Left kidney (tissue), 8 donors: ENCODE data around the gene AGR3. TPM values are rescaled to one million over a fixed set of nuclear protein-coding genes. Genes with fewer than 3 reads are reported as not detected.

Experiments
- DNase-seq: peaks from one replicate; pipeline ENCODE4 v3.0.0-alpha.2; 2013
- long read RNA-seq, 8 donors: transcript quantifications; one replicate each; lab custom pipeline, GENCODE V29; 2026
- polyA plus RNA-seq: library from polyadenylated mRNA; unstranded; fragments of 120-200 nt; gene quantifications from one replicate; pipeline ENCODE4 v1.2.1, GENCODE V29; 2013; ENCODE audit not compliant: insufficient read length

Gene AGR3
- polyA plus RNA-seq = 1.3 TPM
- long read RNA-seq, donor 1, partial matches to known transcripts = 0 of 1 reads
- long read RNA-seq, donor 1, other reads (novel, unspliced or antisense) = 0 of 1 reads
- long read RNA-seq, donor 2 = 0 reads
- long read RNA-seq, donor 3, partial matches to known transcripts = 0 of 1 reads
- long read RNA-seq, donor 3, other reads (novel, unspliced or antisense) = 0 of 1 reads
- long read RNA-seq, donor 4 = 0 reads
- long read RNA-seq, donor 5 = 0 reads
- long read RNA-seq, donor 6 = 0 reads
- long read RNA-seq, donor 7, partial matches to known transcripts = 0 of 3 reads
- long read RNA-seq, donor 7, other reads (novel, unspliced or antisense) = 0 of 3 reads
- long read RNA-seq, donor 8 = 0 reads

DNA sequence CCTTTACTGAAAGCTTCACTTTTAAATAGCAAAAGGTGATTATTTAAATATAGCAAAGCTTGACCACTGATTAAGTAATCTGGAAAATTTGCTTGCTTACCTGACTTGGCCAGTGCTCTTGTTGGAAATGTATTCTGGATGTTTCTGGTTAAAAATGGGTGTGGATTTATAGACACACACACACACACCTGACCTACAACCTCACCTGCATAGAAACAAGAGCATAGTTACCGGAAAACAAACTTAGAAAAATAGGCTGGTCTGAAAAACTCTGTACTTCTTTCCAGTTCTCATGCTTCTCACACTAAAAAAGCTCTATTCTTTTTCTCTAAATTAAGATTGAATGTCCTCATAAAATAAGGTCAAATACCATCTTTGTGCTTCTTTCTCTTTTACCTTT, at the start of gene AGR3:
Gene AGR3, minus strand, starts transcription at position 140 of the 400 bp plus-strand sequence. CDS start 3,365 bp downstream, outside the sequence.
- peak; percentile 27 for DNase-seq

- no peak for DNase-seq
Measured at GRCh38 chr7:16930946-16931345, 49.2 kb upstream of the AGR3 start.

GRCh38 chr7:16929146-16929762, 47.5 kb upstream of the AGR3 start:
- DNase-seq = no peak

DNA sequence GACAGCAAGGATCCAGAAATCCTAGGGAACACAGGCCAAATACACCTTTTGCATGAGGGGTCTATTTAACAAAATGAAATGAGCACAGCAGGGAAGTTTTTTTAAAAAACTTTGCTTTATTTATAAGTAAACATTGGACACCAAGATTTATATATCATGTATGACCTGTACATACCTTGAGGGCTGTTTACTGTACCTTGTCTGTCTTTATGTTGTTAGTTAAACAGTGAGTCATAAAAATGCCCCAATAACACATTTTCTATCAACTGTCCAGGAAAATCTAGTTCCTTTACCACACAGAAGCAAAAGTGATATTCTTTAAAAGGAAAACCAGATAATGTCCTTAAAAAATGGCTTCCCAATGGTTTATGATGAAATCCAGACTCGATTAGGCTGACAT, 45.1 kb upstream of the AGR3 start:
- DNase-seq = no peak

DNA sequence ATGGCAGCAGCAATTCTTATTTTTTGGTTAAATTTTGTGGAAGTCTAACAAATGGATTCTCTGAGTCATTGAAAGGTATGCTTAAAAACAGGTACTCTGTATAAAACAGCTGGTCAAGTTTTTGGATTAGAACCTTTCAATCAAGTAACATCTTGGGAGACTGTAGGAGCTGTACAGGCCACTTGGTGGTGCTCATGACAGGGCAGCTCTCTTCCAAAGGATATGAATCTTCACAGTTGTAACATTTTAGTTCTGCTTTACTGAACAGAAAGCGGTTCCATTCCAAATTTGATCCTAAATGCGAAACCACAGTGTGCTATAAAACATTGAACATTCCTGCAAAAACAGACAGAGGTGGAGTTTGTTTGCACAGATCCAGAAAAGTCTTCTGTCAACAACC, 44.5 kb upstream of the AGR3 start:
- no peak for DNase-seq

DNA sequence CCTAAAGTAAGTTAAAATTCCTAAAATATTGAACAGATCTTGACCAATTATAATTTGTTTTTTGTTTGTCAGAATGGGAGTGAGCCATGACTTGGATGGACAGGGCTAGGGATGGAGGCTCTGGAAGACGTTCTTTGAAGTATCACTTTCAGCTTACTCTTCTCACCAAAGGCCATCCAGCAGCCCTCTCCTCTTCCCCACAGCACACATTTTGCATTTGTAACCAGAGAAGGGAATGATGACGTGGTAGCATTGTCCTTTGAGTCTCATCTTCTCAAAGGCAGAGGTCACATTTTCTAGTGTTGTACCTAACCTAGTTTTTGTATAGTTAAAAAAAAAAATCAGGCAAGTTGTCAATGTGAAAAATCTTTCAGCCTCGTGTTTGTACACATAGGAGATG, 43.8 kb upstream of the AGR3 start:
- no peak for DNase-seq

- no peak for DNase-seq
Measured at GRCh38 chr7:16923019-16923418, 41.2 kb upstream of the AGR3 start.

- DNase-seq = peak; percentile 34
Measured at GRCh38 chr7:16921644-16922257, 40.0 kb upstream of the AGR3 start.

GRCh38 chr7:16921151-16921550, 39.4 kb upstream of the AGR3 start:
- DNase-seq = no peak

DNA sequence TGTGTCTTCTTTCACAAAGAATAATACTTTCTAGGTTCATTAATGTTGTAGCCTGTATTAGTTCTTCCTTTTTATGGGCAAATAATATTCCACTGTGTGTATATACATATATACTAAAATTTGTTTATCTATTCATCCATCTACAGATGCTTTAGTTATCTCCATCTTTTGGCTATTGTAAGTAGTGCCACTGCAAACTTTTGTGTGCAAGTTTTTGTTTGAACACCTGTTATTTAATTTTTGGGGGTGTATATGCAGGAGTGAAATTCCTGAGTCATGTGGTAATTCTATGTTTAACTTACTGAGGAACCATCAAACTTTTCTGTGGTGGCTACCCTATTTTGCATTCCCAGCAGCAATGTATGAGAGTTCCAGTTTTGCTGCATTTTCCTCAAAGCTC, 37.7 kb upstream of the AGR3 start:
- no peak for DNase-seq

GRCh38 chr7:16918288-16918895, 36.6 kb upstream of the AGR3 start:
- DNase-seq = peak; percentile 55

- no peak for DNase-seq
Measured at GRCh38 chr7:16916738-16917137, 35.0 kb upstream of the AGR3 start.

DNA sequence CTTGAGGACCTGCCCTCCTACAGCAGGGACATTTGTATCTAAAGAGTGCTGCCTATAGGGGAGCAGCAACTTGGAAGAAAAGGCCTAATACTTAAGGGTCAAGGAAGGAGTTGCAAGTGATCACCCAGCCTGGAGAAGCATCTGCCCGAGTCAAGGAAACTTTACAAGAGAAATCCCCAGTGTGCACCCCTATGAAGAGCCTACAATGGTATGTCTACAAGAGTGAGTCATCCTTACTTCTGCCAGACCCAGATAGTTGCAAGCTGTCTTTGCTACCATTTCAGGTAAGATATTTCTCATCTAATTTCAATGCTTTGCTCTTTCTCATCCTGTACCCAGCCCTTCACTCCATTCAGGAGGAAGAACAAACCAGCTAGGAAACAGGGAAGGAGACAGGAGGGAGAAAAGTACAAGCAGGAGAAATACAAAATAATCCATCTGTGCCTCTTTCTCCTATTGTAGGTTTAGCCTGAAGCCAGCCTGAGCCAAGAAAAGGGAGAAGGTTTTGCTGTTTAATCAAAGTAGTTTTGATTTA, 34.4 kb upstream of the AGR3 start:
- no peak for DNase-seq

GRCh38 chr7:16915405-16915804, 33.6 kb upstream of the AGR3 start:
- DNase-seq = no peak

GRCh38 chr7:16914771-16915170, 33.0 kb upstream of the AGR3 start:
- no peak for DNase-seq

DNA sequence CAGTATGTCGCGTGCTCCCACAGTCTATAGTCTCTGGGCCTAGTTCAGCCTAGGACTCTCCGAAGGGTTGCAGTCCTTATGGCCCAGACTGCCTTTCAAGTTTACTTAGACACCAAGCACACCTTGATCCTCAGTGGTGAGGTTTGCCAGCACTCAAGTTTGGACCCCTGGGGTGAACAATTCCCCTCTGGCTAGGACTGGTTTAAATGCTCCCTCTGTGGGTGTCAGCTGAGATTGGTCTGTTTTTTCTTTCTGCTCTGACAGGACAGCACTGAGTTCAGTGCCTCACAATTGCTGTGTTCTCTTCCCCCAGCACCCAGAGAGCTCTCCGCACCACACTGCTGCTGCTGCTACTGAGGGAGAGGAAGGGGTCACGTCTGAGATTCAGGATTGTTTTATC, 31.9 kb upstream of the AGR3 start:
- DNase-seq = no peak

GRCh38 chr7:16912540-16912939, 30.8 kb upstream of the AGR3 start:
- DNase-seq = no peak

DNA sequence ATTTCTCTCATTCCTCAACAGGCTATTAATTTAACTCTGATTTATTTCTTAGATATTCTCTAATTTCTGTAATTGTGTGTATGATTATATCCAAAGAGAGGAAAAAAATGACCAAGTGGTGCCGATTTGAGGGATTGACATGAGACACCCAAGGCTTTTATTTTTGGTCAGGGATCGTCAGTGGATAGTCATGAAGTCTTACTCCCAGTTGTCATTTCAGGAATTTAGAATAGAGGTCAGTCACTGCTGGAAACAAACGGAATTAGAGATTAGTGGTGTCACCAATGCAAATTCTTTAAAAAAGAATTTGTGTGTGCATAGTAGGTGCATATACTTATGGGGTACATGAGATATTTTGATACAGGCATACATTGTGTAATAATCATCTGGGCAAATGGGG, 26.8 kb upstream of the AGR3 start:
- no peak for DNase-seq

- no peak for DNase-seq
Measured at GRCh38 chr7:16905300-16906044, 23.7 kb upstream of the AGR3 start.

DNA sequence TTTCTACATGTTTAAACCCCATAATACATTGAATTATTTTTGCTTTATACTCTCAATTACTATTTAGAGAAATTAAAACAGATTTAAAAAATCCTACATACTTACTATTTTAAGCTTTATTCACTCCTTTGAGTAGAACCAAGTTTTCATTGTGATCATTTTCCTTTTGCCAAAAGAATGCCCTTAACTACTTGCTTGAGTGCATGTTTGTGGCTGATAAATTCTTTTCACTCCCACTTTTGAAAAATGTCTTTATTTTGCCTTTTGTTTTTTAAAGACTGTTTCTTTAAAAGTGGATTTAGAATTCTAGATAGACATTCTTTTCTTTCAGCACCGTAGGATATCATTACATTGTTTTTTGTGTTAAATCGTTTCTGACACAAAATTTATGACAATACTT, 22.3 kb upstream of the AGR3 start:
- no peak for DNase-seq

DNA sequence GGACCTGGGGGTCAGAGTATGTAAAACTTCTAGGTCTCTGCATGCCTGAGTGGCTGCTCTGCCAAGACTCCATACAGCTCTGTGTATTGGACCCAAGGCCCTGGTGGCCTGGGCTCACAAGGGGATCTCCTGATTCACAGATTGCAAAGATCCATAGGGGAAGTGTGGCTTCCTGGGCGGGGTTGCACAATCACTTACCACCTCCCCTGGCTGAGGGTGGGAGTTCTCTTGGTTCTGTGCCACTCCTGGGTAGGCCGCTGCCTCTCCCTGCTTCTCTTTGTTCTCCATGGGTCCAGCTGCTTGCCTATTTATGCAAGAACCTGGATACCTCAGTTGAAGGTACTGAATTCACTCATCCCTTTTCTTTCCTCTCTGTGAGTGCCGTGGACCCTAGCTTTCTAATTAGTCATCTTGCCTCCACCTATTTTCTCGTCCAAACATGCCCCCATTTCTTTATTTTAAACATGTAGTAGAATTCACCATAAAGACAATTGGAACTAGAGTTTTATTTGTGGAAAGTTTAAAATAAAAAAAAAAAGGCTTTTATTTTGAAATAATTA, 18.5 kb upstream of the AGR3 start:
- DNase-seq = no peak
